HG03095 (cell line): ENCODE results near the gene LNX2.

Source experiments
- ATAC-seq: cut with Tn5 transposase; IDR thresholded peaks from one replicate; pipeline ENCODE4 v1.9.1; 2021; ENCODE audit warnings: moderate library complexity; ENCODE audit not compliant: unreplicated experiment

Gene LNX2

GRCh38 chr13:27617881-27618321 lies 2.4 kb downstream of the LNX2 start:
- no peak for ATAC-seq

GRCh38 chr13:27613628-27614027 lies 6.7 kb downstream of the LNX2 start:
- no peak for ATAC-seq

GRCh38 chr13:27607125-27607524 lies 13.2 kb downstream of the LNX2 start:
- ATAC-seq, result no peak

GRCh38 chr13:27605610-27606200 lies 14.6 kb downstream of the LNX2 start:
- no peak for ATAC-seq

GRCh38 chr13:27605099-27605498 lies 15.2 kb downstream of the LNX2 start:
- no peak for ATAC-seq

- no peak for ATAC-seq
These were observed 18.5 kb downstream of the LNX2 start for GRCh38 chr13:27601803-27602202.

- ATAC-seq, result no peak
These were observed 19.1 kb downstream of the LNX2 start for GRCh38 chr13:27601208-27601607.

- no peak for ATAC-seq
These were observed 19.6 kb downstream of the LNX2 start for GRCh38 chr13:27600711-27601110.

GRCh38 chr13:27599845-27600553 lies 20.3 kb downstream of the LNX2 start:
- ATAC-seq, result no peak

GRCh38 chr13:27599096-27599495 lies 21.2 kb downstream of the LNX2 start:
- ATAC-seq, result no peak

- no peak for ATAC-seq
These were observed 25.1 kb downstream of the LNX2 start for GRCh38 chr13:27595055-27595811.

GRCh38 chr13:27593267-27593666 lies 27.1 kb downstream of the LNX2 start:
- no peak for ATAC-seq

- ATAC-seq, result no peak
These were observed 27.5 kb downstream of the LNX2 start for GRCh38 chr13:27592865-27593264.

GRCh38 chr13:27588405-27588804 lies 31.9 kb downstream of the LNX2 start:
- no peak for ATAC-seq

- no peak for ATAC-seq
These were observed 33.1 kb downstream of the LNX2 start for GRCh38 chr13:27587095-27587746.

GRCh38 chr13:27583645-27584044 lies 36.7 kb downstream of the LNX2 start:
- ATAC-seq, result no peak

GRCh38 chr13:27578121-27579030 lies 42.0 kb downstream of the LNX2 start:
- no peak for ATAC-seq

- no peak for ATAC-seq
These were observed 45.7 kb downstream of the LNX2 start for GRCh38 chr13:27574661-27575060.

- ATAC-seq, result no peak
These were observed 47.1 kb downstream of the LNX2 start for GRCh38 chr13:27573265-27573664.

GRCh38 chr13:27572234-27572901 lies 48.0 kb downstream of the LNX2 start:
- no peak for ATAC-seq
